ENCODE results near the gene FGFR2.
A peak's percentile ranks its signal among the peaks of the same experiment; 100 is the strongest.

FGFR2 gene

DNA sequence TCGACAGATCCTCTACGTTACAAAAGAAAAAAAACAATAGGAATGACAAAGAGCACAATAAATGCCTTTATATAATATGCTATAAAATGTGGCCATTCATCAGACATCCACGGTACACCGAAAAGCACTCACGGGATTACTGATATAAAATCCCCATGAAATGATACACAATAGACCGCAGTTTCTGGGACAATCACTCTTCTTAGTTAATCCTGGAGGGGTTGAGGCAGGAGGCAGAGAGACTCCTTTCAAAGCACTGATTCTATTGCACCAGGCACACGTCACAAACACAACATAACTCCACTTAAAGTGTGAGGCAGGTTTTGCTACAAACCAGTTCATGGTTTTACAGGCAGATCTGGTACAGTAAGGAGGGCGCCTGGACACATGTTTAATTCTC, 113.8 kb downstream of the FGFR2 start:
- no peak for DNase-seq

DNA sequence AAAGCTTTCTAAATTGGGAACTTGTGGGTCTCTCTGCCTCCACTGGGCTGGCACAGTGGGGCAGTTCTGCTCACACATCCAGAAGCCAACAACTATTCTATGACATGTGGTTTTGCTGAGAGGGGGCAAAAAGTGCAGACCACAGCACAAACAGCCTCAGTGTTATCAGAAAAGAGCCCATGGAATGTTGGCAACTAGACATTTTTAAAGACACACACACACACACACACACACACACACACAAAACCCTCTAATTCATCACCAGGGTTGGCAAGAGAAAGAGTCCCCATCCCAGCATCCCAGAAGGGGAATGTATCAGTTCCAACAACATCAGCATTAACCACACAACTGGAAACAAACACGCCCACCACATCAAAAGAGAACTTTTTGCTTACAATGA, 117.1 kb downstream of the FGFR2 start:
- DNase-seq: peak; percentile 13

DNA sequence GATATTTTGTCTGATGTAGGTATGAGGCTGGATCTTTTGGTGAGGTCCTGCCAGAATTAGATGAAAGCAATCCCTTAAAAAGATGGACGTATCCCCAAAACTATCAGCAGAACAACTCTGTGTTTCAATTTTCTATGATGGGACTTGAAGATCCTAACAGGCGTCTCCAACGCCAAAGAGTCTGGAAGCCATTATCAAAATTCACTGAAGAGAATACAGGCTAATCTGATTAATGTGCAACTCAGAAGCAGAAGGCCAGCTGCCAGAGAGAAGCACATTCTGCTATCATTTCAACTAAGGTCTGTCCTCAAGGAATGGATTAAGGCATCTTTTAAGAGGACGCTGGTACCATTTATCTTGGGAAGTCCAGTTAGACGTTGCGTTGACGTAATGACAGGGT, 119.7 kb downstream of the FGFR2 start:
- DNase-seq: no peak

DNA sequence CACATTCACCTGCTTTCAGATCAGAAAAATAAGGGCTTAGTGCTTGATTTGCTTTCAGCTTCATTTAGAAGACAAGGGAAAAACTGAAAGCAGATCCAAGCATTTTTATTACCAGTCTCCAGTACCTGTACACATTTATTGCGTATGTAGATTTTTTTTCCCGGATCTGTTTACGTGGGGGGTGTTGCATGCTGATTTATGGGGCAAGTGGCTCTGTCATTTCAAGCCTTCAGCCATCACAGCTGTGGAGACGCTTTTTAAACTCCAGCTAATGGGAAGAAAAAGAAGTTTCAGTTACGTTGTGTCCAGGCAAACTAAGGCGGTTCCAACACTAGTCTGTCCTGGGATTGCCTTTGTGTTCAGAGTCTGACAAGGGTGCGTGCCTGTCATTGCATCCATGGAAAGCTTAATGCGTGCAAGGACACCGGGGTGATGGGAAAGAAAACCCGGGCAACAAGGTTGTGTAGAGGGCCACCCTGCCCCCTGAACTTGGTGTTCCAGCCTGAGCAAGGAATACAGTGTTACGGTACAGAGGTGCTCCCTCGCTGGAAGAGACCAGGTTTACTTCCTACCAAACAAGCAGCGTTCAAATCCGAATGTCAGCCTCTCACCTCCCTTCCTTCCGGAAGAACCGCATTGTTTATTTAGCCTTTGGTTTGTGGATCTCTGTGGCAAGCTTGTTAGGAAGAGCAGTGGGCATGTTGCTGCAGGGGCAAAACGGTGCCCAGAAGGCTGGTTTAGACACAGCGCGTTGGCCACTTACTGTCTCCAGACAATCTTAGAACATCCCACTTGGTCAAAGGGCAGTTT, 128.2 kb downstream of the FGFR2 start:
- no peak for DNase-seq

DNA sequence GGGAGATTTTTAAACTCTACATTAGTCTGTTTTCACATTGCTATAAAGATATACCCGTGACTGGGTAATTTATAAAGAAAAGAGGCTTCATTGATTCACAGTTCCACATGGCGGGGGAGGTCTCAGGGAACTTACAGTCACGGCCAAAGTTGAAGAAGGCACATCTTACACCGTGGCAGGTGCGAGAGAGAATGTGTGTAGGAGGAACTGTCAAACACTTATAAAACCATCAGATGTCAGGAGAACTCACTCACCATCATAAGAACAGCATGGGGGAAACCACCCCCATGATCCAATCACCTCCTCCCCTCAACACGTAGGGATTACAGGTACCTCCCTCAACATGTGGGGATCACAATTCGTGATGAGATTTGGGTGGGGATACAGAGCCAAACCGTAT, 129.5 kb downstream of the FGFR2 start:
- no peak for DNase-seq

DNA sequence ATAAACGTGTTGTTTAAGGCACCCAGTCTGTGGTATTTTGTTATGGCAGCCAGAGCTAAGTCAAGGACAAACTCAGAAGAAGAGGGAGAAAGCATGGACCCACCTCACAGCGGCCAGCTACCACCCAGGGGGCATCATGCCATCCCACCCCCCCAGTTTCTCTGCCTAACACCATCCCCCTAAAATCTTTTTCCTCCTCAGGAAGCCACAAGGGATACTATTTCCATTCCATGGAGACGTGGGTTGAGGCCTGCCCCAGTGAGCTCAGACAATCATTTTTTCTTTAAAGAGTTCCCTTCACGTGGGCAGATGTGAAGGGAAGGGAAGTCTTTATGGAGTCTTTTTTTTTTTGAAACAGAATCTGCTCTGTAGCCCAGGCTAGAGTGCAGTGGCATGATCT, 131.8 kb downstream of the FGFR2 start:
- DNase-seq: no peak

DNA sequence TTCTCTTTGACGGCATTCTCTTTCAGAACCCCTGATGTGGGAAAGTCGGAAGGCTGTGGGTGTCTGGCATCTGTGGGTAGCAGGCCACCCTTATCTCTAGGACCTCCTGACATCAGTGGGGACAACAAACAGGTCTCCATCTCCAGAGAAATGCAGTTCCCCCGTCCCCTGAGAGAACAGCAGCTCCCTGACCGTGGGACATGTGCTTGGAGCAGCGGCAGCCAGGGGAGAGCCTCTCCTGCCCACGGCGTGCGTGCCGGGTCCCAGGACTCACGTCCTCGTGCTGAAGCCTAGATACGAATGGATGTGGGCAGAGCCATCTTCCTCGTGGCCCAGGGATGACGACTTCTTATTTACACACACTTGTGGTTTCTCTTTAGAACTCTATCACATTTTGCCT, 133.0 kb downstream of the FGFR2 start:
- no peak for DNase-seq

DNA sequence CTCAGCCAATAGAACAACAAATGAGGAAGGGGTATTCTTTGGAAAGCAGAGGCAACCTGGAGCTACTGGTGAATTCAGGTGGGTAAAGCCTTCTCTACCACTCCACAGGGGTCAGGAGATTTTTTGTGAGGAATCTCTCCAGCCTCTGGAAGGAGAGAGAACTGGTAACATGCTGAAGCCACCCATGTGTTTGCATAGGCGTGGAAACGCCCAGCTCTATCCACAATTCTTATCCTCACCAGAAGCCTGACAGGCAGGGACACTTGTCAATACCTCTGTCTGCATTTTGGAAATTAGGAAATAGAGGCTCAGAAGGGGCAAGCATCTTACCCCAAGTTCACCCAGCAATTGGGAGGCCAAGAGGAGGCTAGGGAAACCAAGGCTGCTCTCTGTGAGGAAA, 133.7 kb downstream of the FGFR2 start:
- DNase-seq: no peak

DNA sequence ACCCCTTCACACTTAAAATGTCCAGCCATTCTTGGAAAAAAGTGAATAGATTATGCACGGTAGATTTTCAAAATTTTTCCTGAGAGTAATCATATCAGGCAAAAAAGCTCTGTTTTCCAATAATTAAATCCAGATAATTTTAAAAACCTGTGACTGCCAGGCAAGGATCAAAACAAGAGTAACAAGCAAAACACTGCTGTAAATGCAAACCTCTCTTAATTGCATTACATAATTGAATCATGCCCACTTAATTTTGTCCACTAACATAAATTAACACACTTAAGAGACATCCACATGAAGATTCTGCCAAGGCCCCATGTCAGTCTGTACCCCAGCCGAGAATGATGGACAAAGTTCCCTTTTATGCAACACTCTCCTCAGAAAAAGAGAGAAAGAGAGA, 135.3 kb downstream of the FGFR2 start:
- DNase-seq: no peak

DNA sequence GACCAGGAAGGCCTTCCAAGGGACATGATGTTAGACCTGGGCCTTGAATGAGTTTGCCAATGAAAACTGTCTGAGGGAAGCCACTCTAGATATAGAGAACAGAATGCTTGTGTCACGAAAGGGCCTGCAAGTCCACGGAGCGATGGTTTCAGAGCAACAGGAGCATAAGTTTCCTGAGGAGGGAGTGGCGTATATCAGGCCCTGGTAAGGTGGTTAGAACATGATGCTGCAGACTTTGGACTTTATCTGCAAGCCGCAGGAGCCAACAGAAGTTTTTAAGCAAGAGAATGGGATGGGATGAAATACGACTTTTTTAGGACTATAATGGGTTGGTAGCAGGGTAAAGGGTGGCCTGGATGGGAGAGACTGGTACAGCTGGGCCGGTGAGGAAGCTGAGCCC, 136.0 kb downstream of the FGFR2 start:
- no peak for DNase-seq

DNA sequence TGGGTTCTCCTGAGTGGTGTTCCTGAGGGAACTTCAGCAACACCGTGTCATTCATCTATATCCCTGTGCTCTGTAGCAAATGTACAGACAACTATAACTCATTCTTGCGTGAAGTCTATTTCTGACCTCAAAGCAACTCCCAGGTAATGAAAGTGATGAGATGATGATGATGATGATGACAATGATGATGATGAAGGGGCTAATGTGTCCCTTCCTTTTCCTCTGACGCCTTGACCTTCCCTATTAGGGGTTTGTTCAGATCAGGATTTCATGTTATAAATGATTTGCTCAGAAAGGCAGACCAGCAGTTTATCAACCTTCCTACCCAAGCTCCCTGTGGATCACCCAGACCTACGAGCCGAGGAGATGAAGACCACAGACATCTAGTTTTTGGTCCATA, 136.9 kb downstream of the FGFR2 start:
- no peak for DNase-seq

DNA sequence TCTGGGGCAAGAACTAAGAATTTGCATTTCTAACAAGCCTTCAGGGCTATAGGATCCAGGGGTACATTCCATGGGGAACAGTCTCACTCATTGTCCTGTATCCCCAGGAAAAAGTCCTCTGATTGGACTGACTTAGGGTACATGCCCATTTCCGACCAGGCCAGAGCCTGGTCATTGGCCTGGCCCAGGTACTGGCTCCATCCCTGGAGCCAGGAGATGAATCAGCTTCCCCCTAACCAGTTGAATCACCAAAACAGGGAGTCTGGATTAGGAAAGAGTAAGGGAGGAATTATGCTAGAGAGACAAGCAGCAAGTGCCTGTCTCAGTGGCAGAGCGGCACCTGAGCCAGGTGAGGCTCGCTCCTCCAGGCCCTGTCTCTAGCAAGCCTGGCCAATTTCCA, 137.5 kb downstream of the FGFR2 start:
- DNase-seq: no peak

DNA sequence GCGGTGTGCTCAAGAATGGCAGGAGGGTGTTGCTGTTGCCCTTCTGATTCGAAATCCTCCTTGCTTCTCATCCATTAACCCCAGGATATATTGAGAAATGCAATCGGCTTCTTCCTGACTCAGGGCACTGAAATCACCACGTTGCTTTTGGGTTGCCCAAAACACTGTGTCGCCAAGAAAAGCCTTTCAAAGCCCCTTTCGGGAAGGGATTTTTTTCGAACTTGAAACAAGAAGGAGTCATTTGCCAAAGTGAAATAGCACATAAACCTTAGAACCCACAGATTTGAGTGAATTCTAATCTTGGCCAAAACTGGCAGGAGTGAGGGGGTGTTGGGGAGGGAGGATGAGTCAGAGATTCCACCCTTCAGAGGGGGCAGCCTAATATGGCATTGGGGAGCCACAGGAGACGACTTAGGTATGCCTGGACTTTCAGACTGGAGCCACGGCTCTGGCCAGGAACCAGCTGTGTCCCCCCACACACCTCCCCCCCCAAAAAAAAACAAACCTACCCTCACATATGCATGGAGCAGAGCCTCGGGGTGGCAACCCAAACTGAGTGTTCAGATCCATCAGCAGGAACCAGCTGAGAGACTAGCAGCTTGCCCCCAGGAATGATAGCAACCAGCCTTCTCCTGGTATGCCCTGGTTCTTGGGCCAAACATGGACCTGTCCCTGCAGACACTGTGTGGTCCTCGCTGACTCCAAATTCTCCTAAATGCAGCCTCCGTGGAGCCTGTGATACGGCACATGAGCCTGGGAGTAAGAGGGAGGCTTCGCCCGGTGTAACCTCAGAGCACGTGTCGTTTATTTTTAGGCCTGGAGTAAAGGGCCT, 138.4 kb downstream of the FGFR2 start:
- DNase-seq: peak; percentile 75

DNA sequence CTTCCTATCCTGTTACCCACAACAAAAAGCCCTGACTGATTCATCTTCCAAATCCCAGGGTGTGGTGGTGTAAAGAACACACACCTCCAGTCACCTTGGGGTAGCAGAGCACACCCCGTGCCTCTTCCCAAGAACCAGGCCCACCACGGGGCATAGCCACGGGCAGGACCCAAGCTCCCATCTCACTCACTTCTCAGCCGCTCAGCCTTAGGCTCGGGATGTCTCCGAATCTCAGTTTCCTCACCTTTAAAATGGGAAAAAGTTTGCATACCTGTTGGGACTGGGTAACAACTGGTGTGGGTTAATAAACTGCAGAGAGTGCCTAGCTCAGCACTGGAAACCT, 139.0 kb downstream of the FGFR2 start:
- no peak for DNase-seq

DNA sequence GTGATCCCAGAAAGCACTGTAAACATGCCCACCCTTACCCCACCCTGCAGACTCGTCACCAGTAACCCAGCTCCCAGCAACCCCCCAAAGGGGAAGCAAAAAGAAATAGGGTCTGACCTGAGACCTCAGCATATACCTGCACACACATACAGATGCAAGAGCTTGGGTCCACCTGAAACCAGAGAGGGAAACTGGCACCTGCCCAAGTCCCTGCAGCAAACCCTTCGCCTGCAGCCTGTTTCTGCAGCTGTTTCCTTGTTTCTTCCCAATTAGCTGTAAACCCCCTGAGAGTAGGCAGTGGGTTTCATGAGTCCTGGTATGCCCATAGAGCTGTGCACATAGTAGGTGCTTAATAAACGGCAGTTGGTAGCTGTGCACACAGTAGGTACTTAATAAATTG, 140.5 kb downstream of the FGFR2 start:
- no peak for DNase-seq

DNA sequence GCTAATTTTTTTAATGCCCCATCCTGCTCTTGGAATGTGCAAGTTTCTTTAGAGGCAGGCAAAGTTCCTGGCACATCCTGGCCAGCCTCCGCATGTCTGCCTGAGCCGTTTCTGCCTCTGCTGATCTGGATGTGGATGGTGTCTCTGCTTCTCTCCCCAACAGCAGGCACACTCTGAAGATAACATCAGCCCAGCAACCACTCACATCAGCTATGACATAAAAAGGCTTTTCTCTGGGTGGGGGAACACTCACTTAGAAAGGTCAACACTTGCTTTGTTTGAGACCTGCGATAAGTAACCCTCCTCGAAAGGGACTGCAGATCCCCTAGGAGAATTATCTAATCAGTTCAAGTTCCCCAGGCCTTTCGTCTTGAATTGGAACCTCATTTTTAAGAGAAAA, 142.9 kb downstream of the FGFR2 start:
- no peak for DNase-seq

DNA sequence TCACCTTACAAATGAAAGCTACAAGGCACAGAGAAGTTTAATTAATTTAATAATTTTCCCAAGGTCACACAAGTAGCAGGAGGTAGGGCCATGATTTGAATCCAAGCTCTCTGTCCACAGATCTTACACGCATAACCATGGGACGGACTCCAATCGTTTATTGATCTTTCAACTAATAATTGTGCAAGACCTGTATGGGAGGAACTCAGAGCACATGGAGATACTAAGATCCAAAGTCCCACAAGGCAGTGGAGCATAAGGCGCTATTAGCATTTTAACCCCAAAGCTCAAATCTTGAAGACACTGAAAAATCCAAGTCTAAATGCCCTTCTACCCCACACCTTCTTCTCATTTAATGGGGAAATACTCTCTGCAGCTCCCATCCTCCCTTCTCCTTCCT, 143.5 kb downstream of the FGFR2 start:
- no peak for DNase-seq

DNA sequence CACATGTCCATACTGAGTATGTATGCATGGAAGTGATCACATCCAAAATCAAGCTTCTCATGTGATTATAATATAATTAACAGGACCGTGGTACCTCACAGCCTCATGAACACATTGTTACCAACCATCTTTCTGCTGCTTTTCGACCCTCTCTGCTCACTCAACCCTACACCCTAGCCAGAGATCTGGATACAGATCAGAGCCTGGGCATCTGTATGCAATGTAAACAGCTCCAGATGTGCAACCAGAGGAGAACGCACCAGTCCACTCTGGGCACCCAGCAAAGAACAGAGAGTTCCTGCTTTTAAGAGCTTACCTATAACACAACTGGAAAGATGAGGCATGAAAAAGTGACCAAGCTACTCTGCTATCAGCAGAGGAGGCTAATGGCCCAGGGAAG, 145.1 kb downstream of the FGFR2 start:
- no peak for DNase-seq

DNA sequence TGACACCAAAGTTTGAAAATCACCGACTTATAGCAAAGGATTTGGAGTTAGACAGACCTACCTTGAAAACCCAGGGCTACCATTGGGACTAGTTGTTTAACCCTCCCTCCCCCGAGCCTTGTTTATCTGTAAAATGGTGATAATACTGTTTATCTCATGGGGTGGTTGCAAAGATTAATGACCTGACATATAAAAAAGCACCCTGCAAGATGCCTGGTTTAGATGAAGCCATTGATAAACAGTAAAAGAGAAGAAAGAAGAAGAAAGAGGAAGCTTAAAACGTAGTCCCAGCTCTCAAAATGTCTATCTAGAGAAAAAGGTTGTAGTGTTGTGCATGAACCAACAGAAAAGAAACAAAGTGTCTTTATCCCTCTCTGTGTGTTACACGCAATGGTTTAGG, 145.7 kb downstream of the FGFR2 start:
- no peak for DNase-seq

DNA sequence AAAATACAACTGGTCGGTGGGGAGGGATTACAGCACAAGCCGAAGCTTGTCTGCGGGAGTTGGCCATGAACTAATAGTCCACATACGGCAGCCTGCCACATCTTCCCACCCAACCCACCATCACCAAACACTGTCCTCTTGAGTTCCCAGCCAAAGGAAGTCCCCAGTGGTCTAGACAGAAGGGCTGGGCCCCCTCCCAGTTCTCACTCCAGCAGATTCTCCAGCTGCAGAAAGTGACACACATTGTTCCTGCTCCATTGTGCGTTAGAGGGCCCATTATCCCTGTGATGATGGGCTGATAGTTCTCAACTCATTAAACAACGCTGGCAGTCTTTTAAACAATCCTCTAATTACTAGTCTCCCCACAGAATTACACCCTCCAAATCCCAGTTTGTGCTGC, 148.0 kb downstream of the FGFR2 start:
- DNase-seq: no peak

DNA sequence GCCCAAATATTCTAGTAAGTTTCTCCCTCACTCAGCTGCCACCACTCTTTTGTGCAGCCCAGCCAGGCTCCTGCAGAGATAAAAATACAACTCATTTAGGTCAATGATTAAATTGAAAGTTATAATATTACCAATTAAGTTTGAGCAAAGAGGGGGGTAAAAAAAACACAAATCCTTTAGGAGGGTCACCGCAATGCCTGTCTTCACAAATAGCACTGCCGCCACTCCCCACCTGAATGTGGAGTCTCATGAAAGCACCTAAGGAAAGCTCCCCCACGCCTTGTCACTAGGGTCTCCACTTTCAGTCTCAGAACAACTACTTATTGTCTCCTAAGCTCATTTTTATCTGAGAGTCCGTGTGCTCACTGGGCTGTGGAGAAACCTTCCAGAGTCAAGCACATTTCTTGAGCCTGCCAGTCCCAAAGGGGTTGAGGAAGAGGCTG, 148.7 kb downstream of the FGFR2 start:
- no peak for DNase-seq

DNA sequence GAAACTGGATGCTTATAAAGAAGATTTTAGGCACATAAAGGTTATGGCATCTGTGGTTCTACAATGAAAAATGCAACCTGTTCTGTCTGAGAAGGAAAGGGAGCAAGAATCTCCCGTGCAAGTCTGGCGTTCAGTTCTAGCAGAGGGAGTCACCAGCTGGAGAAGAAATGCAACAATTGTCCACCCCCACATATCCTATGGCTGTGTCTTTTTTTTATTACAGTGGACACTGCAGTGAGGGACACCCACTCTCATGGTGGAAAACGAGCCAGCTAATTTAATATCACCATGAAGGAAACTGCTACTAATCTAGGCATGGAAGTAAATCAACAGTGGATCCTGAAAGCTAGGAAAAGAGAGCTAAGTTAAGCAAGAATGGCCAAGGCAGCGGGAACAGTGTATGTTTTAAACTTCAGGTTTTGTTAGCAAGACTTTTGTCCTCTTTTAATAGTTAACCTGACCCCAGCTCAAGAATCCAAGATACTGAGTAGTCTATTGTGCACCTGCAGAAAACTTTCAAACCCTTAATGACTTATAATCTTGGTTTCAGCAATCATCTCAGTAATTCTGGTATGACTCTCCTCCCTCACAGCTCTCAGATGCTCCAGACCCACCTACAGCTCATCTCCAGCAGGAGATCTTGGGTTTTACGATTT, 149.3 kb downstream of the FGFR2 start:
- no peak for DNase-seq

DNA sequence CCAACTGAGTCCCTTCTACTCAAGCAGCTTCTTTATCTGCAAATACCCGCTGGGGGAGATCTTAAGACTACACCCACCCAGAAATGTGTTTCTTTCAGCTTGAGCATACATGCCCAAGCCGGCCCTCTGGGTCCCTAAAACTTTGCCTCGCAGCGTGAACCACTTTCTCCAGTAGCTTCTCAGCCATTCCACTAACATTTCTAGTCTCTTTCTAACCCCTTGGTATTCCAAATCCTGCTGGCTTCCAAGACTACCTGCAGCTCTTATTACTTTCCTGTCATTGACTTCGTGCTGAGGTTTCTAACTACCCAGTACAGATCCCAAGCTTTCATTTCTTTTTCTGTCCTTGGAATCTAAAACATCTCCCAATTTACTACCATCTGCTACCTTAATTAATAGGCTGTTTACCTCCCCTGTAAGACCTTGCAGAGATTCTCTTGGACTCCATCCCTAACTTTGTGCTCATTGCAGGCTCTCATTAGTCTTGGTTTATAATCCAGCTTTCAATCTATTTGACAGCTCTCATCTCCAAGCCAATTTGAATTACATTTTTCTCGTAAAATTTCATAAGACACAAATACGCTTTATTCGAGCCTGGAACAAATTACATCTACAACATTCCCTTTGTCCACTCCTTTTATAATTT, 153.6 kb downstream of the FGFR2 start:
- no peak for DNase-seq

All from fibroblast of upper back skin (primary cell).